K562 (cell line): ENCODE measurements around the gene KBTBD6. TPM values are rescaled to one million over a fixed set of nuclear protein-coding genes. Genes with fewer than 3 reads are reported as not detected.

Source experiments
- ATAC-seq: fragments of 200-7000 bp; cut with Tn5 transposase; 3 replicates; pipeline ENCODE4 v1.9.1; 2020; ENCODE audit warnings: moderate library complexity
- BruUV-seq: library from RNA; stranded (reverse); fragments of 400-500 nt; replicated peaks from 2 replicates; lab custom pipeline; 2021; lab: Mats Ljungman, UMichigan
- CTCF ChIA-PET: fragments of 300-600 bp; formaldehyde crosslinking; extraction: SDS; loops from one replicate; lab custom pipeline; 2021; ENCODE audit warnings: low intra/inter-chr PET ratio; lab: Yijun Ruan, JAX
- POLR2A ChIA-PET: fragments of 300-600, 350-650 bp; sonication (Branson Sonifier 250); formaldehyde crosslinking; extraction: SDS; loops from one replicate; lab custom pipeline; 2021; ENCODE audit warnings: antibody characterized with exemption, inconsistent platforms; lab: Yijun Ruan, JAX
- DNase-seq, 4 experiments: peaks; one replicate each; pipeline versions ENCODE4 v3.0.0 to v3.0.0-alpha.2; 2011 to 2018; ENCODE audit warnings: low spot score in 3 of 4, mixed read lengths in 3 of 4; ENCODE audit errors: extremely low read depth in 1 of 4
- FAIRE-seq: peaks from 2 replicates; lab custom pipeline; 2011; peaks lifted over from hg19 to GRCh38; lab: Jason Lieb, UNC
- H2AFZ ChIP-seq: 2 replicates; pipeline ENCODE4 v1.6.0; 2011; ENCODE audit warnings: low read depth, low read length, control low read depth, inconsistent platforms
- H3K27ac ChIP-seq: fragments of 200-600 bp; 3 replicates; pipeline ENCODE4 v1.8.0; 2011; ENCODE audit warnings: low read depth, mild to moderate bottlenecking, control low read depth, inconsistent platforms, low read length, moderate library complexity, mixed read lengths; ENCODE audit errors: extremely low read depth
- H3K27me3 ChIP-seq, 2 experiments: fragments of 300-600 bp in 1 of 2; 2 replicates in 1 of 2; 3 replicates in 1 of 2; pipeline versions ENCODE4 v1.6.0 to v1.8.0; 2011; ENCODE audit warnings: inconsistent platforms in 2 of 2, low read length in 2 of 2, mild to moderate bottlenecking in 1 of 2, mixed read lengths in 1 of 2, moderate library complexity in 1 of 2; ENCODE audit not compliant: control insufficient read depth in 2 of 2, insufficient read depth in 2 of 2
- H3K36me3 ChIP-seq: fragments of 300-600 bp; 3 replicates; pipeline ENCODE4 v1.8.0; 2011; ENCODE audit warnings: mild to moderate bottlenecking, low read length, inconsistent platforms; ENCODE audit not compliant: control insufficient read depth, insufficient read depth
- H3K4me1 ChIP-seq, 2 experiments: fragments of 200-600 bp in 1 of 2; replicated peaks in 1 of 2; 2 replicates in 1 of 2; 3 replicates in 1 of 2; pipeline versions ENCODE4 v1.5.1 to v1.8.0; 2011; ENCODE audit warnings: inconsistent platforms in 2 of 2, low read length in 2 of 2, mild to moderate bottlenecking in 1 of 2, mixed read lengths in 1 of 2, moderate library complexity in 1 of 2; ENCODE audit not compliant: control insufficient read depth in 2 of 2, insufficient read depth in 2 of 2
- H3K4me2 ChIP-seq: 2 replicates; pipeline ENCODE4 v1.6.1; 2011; ENCODE audit warnings: low read length, control low read depth, inconsistent platforms, mixed read lengths; ENCODE audit not compliant: insufficient read depth
- H3K4me3 ChIP-seq: fragments of 200-600 bp; sonication (generic), shearing (Covaris generic); 2 replicates; pipeline ENCODE4 v1.5.1; 2016; ENCODE audit warnings: control low read depth, inconsistent platforms
- H3K79me2 ChIP-seq: fragments of 200-600 bp; 3 replicates; pipeline ENCODE4 v1.8.0; 2011; ENCODE audit warnings: low read length, inconsistent platforms; ENCODE audit not compliant: control insufficient read depth, insufficient read depth
- H3K9ac ChIP-seq, 2 experiments: 2 replicates each; pipeline versions ENCODE4 v1.6.0 to v1.6.1; 2011; ENCODE audit warnings: low read depth in 2 of 2, low read length in 2 of 2, control low read depth in 1 of 2, inconsistent platforms in 1 of 2, mild to moderate bottlenecking in 1 of 2, mixed read lengths in 1 of 2; ENCODE audit not compliant: insufficient read depth in 1 of 2
- H3K9me1 ChIP-seq: one replicate; pipeline ENCODE4 v1.6.0; 2011; ENCODE audit warnings: inconsistent platforms, mild to moderate bottlenecking, low read length, moderate library complexity; ENCODE audit not compliant: control insufficient read depth, insufficient read depth
- H3K9me3 ChIP-seq: replicated peaks from 2 replicates; pipeline ENCODE4 v1.5.1; 2011; ENCODE audit warnings: low read depth, low read length, inconsistent platforms; ENCODE audit not compliant: control insufficient read depth, insufficient read depth
- H4K20me1 ChIP-seq: replicated peaks from 2 replicates; pipeline ENCODE4 v1.6.1; 2011; ENCODE audit warnings: low read length, inconsistent platforms, mixed read lengths; ENCODE audit not compliant: control insufficient read depth, insufficient read depth
- CAMTA2 ChIP-seq: fragments of 250-450 bp; sonication (Bioruptor Pico); conservative IDR thresholded peaks from 2 replicates; pipeline ENCODE4 v1.5.1; 2022
- NBN ChIP-seq: fragments of 450-650 bp; IDR thresholded peaks from 2 replicates; pipeline ENCODE4 v1.6.1; 2016; ENCODE audit warnings: low read depth, mild to moderate bottlenecking
- NKRF ChIP-seq: fragments of 450-650 bp; IDR thresholded peaks from 2 replicates; pipeline ENCODE4 v1.6.1; 2016; ENCODE audit warnings: borderline replicate concordance
- NR2F6 ChIP-seq: fragments of 450-650 bp; formaldehyde crosslinking; IDR thresholded peaks from 2 replicates; pipeline ENCODE4 v1.4.0; 2020; ENCODE audit warnings: mild to moderate bottlenecking
- NR4A1 ChIP-seq, 2 experiments: fragments of 250-450 bp in 1 of 2; fragments of 450-650 bp in 1 of 2; sonication (Bioruptor Pico) in 1 of 2; IDR thresholded peaks; 2 replicates each; pipeline versions ENCODE4 v1.4.0 to v1.6.1; 2016 to 2020; ENCODE audit warnings: mild to moderate bottlenecking in 2 of 2, missing compliant biosample characterization in 1 of 2, missing genetic modification characterization in 1 of 2, moderate library complexity in 1 of 2
- PTRF ChIP-seq: fragments of 450-650 bp; IDR thresholded peaks from 2 replicates; pipeline ENCODE4 v1.6.1; 2016; ENCODE audit warnings: mild to moderate bottlenecking, missing genetic modification characterization, missing compliant biosample characterization
- SP1 ChIP-seq: sonication (generic); formaldehyde crosslinking; IDR thresholded peaks from 2 replicates; pipeline ENCODE4 v1.8.1; 2022; ENCODE audit warnings: mild to moderate bottlenecking, missing genetic modification reagents
- TEAD2 ChIP-seq: fragments of 450-650 bp; IDR thresholded peaks from 2 replicates; pipeline ENCODE4 v1.6.1; 2016; ENCODE audit warnings: missing genetic modification characterization, control low read depth, missing compliant biosample characterization
- ZNF311 ChIP-seq: fragments of 250-450 bp; sonication (Bioruptor Pico); IDR thresholded peaks from 2 replicates; pipeline ENCODE4 v1.4.0; 2020; ENCODE audit warnings: mild to moderate bottlenecking, moderate library complexity
- ZNF512 ChIP-seq: IDR thresholded peaks from 2 replicates; pipeline ENCODE4 v1.6.1; 2016; ENCODE audit warnings: missing genetic modification characterization, missing compliant biosample characterization
- WGBS: fragments of 100-300 bp; shearing (Covaris generic); methylation state at CpG from one replicate; pipeline ENCODE4 v1.1.6; 2016; ENCODE audit warnings: low coverage, mixed read lengths; ENCODE audit not compliant: insufficient coverage; ENCODE audit errors: missing lambda C conversion rate; 5-methylcytosine and 5-hydroxymethylcytosine counted together
- in situ Hi-C: fragments of 300-500 bp; cut with MboI; formaldehyde crosslinking; loops from 4 replicates; pipeline ENCODE4 v1.15.0; 2018; ENCODE audit warnings: inconsistent platforms, mixed read lengths
- intact Hi-C: fragments of 100-400 bp; cut with micrococcal nuclease; formaldehyde crosslinking; loops from 2 replicates; pipeline ENCODE4 v1.14.2; 2022
- polyA plus RNA-seq, 8 experiments: library from polyadenylated mRNA; depleted of rRNA in 4 of 8; stranded (reverse) in 5 of 8; unstranded in 3 of 8; fragments of >200 nt; fragmentation: Nextera tagmentation in 2 of 8; fragmentation: Illumina TruSeq in 1 of 8; extraction: Ambion mirVana in 2 of 8; extraction: Trizol in 1 of 8; gene quantifications; 2 replicates each; pipeline versions ENCODE4 v1.2.1 to v1.2.3, GENCODE V29; 2011 to 2014; ENCODE audit warnings: inconsistent platforms in 1 of 8, missing spikeins in 1 of 8
- total RNA-seq, 7 experiments: library from RNA; depleted of rRNA in 6 of 7; stranded (reverse); fragments of >200 nt in 6 of 7; fragmentation: Illumina TruSeq in 2 of 7; extraction: Trizol in 2 of 7; gene quantifications; 2 replicates each; pipeline versions ENCODE4 v1.2.1 to v1.2.3, GENCODE V29; 2011 to 2021; ENCODE audit warnings: low replicate concordance in 1 of 7
- TF ChIP-seq, protein P1 (sequence below): fragments of 450-650 bp; conservative IDR thresholded peaks from 2 replicates; pipeline ENCODE4 v1.6.1; 2016; ENCODE audit warnings: missing genetic modification characterization, low read depth, mild to moderate bottlenecking, missing compliant biosample characterization, moderate library complexity
- TF ChIP-seq, protein P2 (sequence below): fragments of 450-650 bp; IDR thresholded peaks from 2 replicates; pipeline ENCODE4 v1.6.1; 2016; ENCODE audit warnings: antibody characterized with exemption

Gene KBTBD6
- total and polyA plus RNA-seq, 9 of the 15 experiments (the other 6 are each of a cell fraction or from before 2014, with no cell fraction given) = 1.9 to 4.9 (median 3.2) TPM

DNA sequence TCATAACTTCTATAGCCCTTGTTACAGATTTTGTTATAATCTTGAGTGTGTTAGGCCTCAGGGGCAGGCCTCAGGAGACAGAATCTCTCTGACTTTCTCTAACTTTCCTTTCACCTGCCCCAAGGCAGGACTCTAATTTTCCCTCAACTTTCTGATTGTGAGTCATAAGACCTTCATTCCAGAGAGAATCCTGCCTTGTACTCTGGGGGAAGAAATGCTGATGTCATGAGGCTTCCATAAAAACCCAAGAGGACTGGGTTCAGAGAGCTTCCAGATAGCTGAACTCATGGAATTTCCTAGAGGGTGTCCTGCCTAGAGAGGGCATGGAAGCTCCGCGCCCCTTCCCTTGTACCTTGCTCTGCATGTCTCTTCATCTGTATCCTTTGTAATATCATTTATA is 5.3 kb upstream of the KBTBD6 start:
- H3K27me3 ChIP-seq = no peaks in the 10 kb centered on the region
- in situ Hi-C loops (no loop called here), intact Hi-C loops (no loop called here)
- H3K79me2 ChIP-seq = peaks cover 8% of the 10 kb centered on the region; the same call in 2 of the 3 replicates
- no TSS peak for BruUV-seq
- H3K27ac ChIP-seq = no peak overlapping the region
- H4K20me1 ChIP-seq = no peaks in the 10 kb centered on the region
- FAIRE-seq (no peak), DNase-seq (no peak), ATAC-seq (no peak)
- H3K36me3 ChIP-seq = no peaks in the 10 kb centered on the region
- POLR2A ChIA-PET = no interaction called here
- CTCF ChIA-PET = no interaction called here
- H3K9ac ChIP-seq = no peak overlapping the region
- no peaks in the 10 kb centered on the region for H3K9me1 ChIP-seq
- no peak overlapping the region for H3K4me2 ChIP-seq
- peaks cover 0 to 6% of the 10 kb centered on the region in 2 experiments; a peak in 2 of 5 replicates for H3K4me1 ChIP-seq
- no CpG with 5 or more reads among the region's 2 CpGs for WGBS
- H3K4me3 ChIP-seq = no peak overlapping the region
- no peak overlapping the region for H2AFZ ChIP-seq
- no peaks in the 10 kb centered on the region; the same call in 1 of the 2 replicates for H3K9me3 ChIP-seq
- TF ChIP-seq, protein P1, sequence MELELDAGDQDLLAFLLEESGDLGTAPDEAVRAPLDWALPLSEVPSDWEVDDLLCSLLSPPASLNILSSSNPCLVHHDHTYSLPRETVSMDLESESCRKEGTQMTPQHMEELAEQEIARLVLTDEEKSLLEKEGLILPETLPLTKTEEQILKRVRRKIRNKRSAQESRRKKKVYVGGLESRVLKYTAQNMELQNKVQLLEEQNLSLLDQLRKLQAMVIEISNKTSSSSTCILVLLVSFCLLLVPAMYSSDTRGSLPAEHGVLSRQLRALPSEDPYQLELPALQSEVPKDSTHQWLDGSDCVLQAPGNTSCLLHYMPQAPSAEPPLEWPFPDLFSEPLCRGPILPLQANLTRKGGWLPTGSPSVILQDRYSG (tag) = no peak
- TF ChIP-seq NKRF (no peak), CAMTA2 (CRISPR knock-in tag) (no peak), NR2F6 (CRISPR knock-in tag) (no peak), ZNF311 (CRISPR knock-in tag) (no peak), TEAD2 (no peak), NR4A1 (CRISPR knock-in tag; IDR thresholded peaks at IDR 0.05) (no peak), NR4A1 (tag; IDR thresholded peaks at IDR 0.05) (no peak), SP1 (CRISPR knock-in tag) (no peak), PTRF (tag) (no peak), NBN (no peak), ZNF512 (no peak)
- TF ChIP-seq, protein P2, sequence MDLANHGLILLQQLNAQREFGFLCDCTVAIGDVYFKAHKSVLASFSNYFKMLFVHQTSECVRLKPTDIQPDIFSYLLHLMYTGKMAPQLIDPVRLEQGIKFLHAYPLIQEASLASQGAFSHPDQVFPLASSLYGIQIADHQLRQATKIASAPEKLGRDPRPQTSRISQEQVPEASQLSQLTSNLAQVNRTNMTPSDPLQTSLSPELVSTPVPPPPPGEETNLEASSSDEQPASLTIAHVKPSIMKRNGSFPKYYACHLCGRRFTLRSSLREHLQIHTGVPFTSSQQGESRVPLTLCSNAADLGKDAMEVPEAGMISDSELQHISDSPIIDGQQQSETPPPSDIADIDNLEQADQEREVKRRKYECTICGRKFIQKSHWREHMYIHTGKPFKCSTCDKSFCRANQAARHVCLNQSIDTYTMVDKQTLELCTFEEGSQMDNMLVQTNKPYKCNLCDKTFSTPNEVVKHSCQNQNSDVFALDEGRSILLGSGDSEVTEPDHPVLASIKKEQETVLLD = no peak
